Stimulated activated CD4-positive, alpha-beta T cell treated with anti-CD3 and anti-CD28 coated beads, Interleukin-15, amount 100 ng/mL, for 48 hours (primary cell): Measurements from ENCODE around the gene TPK1.

ENCODE experiments used
- DNase-seq, 2 donors: peaks; one replicate each; pipeline ENCODE4 v3.0.0-alpha.2; 2020; ENCODE audit warnings: low read depth in 2 of 2

Gene TPK1

GRCh38 chr7:144408121-144408520 lies 427.7 kb downstream of the TPK1 start:
- no peak for DNase-seq

- no peak for DNase-seq
Measured at GRCh38 chr7:144407266-144407931, 428.5 kb downstream of the TPK1 start.

- DNase-seq = no peak
Measured at GRCh38 chr7:144404946-144405345, 430.9 kb downstream of the TPK1 start.

GRCh38 chr7:144403649-144404061 lies 432.2 kb downstream of the TPK1 start, which contains the start of gene NOBOX:
Gene NOBOX, minus strand, starts transcription at chr7:144403693.
- DNase-seq = no peak

GRCh38 chr7:144403102-144403501 lies 432.8 kb downstream of the TPK1 start:
- no peak for DNase-seq
